HG02981 (cell line): ENCODE results near the gene NHS.

ENCODE experiments used
- ATAC-seq: cut with Tn5 transposase; IDR thresholded peaks from one replicate; pipeline ENCODE4 v1.9.1; 2021; ENCODE audit warnings: mild to moderate bottlenecking, moderate library complexity; ENCODE audit not compliant: unreplicated experiment

Gene NHS

DNA sequence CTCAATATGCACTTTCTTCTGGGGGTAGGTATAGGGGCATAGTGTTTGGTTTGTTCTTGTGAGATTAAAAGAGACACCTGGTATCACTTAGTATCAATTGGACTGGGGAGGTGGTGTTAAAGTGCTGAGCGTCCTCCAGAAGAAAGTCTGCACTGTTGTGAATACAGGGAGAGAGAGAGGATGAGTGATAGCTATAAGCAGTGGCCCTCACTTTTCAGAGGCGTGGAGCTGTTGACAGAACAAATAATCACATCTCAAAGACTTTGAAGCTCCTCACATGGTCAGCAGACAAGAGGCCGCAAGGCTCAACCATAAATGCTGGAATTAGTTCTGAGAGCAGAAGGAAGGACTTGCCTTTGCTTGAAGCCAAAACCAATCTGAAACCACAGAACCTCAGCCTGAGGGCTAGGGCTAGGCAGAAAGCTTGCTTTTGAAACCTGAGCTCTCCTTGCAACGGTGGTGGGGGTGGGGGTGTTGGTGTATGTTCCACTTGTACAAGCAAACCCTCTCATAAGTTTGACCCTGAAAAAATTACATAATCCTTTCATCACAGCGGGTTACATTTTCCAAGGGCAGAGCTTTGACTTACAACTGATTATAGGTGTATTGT is 239.1 kb downstream of the NHS start:
- ATAC-seq, result no peak

DNA sequence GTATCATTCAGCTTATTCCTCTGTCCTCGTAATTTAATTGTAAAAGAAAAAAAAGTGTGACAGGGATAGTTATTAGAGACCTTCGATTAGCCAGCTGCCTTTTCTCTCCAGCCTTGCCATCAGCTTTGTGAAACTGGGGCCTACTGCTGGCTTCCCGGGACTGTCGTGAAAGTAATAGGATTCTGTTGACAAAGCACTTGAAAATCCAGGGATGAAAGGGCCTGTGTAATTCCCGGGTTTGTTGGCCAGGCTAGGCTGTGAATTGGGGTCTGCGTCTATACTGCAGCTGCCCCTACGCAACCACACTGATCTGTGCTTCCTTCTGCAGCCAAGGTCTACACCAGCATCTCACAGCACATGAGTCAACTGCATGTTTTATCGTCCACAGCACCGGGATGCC is 241.9 kb downstream of the NHS start:
- no peak for ATAC-seq

DNA sequence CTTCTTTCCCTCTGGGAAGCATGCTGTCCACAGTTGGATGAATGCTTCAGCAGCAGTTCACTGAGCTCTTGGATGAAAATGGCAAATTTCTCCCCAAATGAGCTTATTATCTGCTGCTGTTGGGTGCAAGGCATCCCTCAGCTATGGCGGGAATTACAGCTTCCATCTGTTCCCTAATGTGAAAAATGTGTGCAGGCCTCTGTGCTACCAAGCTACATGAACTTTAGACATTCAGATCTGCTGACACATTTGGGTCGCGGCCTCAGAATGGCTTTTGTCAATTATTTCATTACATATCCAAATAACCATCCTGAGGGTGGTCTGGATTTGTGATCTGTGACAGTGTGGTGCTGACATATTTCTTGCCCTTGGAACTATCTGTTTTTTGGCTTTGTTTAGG is 242.8 kb downstream of the NHS start:
- ATAC-seq, result no peak

DNA sequence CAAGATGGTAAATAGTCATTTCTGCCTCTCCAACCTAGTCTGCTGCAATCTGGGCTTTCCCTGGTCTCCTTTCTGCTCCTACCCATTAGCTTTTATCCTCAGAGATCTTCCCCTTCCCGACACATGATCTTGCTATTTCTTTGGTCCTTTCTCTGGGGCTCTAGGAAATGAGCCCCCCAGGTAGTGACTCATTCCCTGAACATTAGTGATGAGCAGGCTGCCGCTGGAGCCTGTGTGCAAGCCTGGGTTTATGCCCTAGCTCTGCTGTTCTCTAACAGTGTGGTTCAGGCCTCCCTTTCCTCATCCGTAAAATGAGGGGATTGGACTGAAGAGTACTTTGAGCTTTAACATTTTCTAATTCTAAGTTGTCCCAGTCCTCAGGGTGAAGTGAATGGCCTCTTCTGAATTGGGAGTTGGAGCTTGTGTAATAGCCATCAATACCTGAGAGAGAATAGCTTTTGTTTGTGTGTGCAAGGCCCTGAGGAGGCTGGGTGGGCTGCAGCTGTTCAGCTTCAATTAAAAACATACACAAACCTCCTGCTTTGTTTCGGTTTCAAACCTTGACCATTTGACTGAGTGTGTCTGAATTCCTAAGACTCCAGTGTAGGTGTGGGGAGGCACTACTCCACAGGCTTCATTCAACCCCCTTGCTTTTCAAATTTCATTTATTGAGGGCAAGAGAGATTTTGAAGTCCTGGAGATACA is 246.7 kb downstream of the NHS start:
- ATAC-seq, result no peak

DNA sequence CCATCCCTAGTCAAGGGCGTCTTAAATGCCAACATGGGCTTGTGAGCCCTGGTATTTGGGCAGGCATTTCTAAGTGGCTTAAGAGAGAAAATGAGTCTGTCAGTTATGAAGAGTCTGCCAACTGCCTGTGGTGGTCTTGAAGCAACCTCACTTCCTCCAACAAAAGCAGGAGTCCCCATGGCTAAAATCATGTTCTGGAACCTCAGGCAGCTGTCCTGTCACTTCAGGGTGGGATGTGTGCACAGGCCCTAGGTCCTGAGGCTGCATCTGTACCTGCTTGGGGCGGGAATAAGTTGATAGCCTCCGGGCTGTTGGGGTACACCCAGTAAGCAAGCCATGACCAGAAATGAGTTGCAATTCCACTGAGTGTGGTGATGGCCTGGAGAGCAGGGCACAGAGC is 247.3 kb downstream of the NHS start:
- ATAC-seq, result no peak

DNA sequence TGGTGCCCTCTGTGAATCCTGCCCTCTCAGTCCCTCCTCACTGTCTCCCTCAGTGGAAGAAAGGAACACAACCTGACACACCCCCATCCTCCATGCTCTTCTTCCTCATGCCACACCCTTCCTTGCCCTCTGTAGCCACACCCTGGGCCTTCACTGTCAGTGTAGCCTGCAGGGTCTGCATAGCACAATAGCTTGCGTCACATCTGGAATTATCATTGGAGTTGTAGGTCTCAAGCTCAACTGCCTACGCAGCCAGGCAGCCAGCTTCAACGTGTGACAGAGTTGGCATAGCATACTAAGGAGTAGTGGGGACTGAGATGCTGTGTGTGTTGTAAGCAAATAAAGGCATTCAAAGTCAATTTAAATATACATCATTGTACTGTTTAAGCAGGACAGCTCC is 248.8 kb downstream of the NHS start:
- no peak for ATAC-seq

DNA sequence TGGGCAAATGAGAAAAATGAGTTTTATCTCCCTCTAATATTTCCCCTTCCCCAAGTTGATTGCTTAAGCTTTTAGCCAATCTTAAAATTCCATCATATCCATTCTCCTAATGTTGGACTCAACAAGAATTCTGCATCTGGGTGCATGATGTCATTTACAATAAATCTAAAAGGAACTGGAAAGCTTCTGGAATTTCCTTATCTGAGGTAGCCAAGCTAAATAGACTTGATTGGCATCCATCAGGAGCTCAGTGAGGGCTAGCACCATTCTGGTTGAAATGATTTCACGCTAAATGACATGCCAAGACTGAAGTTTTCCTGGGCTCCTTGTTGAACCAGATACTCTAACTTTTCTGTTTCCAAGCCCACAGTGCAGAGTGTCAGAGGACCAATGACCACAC is 252.0 kb downstream of the NHS start:
- no peak for ATAC-seq

DNA sequence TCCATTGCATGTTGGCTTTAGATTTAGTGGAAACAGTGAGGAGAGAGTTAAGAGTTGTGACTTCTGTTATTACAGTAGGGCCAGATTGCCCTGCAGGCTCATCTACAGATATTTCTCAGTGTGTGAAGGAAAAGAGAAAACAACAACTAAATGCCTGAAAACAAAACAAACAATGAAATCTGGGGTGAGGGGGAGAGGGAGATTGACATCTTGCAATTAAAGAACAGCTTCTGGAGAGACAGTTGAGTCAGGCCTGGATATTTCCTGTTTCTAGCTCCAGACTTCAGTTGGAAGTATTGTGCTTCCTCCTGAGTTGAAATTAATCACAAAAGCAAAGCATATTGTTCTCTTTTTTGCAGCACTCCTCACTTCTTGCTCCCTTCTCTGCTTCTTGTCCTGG is 254.0 kb downstream of the NHS start:
- ATAC-seq, result no peak

DNA sequence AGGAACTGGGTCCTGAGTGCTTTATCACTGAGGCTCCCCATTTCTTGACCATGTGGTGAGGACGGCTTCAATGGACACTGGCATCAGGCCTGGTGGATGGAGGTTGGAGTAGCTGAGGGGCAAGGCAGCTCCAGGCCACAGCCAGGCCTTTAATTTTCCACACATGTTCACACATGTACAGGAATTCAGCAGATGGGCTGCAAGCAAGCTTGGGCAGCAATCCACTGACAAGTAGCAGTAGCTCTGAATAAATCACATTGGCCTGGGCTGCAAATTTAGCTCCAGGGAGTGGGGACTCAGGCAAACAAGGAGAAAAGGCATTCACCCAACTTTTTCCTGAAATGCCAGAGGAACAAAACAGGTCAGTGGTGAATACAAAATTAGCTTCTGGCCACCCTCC is 254.5 kb downstream of the NHS start:
- no peak for ATAC-seq

DNA sequence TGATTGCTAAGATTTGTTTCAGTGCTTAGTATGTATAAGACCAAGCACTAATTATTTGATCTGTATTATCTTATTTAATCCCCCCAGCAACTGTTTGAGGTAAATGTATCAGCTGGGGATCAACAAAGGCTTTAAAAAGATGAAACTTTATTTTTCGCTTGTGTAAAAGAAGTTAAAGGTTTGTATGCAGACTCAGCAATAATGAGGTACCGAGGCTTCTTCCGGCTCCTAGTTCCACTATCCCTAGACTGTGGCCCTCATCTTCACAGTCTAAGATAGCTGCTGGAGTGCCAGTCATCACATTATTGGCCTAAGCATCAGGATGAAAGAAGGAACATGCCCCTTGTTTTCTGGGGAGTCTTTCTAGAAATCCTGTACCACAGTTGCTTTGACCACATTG is 256.6 kb downstream of the NHS start:
- ATAC-seq, result no peak

DNA sequence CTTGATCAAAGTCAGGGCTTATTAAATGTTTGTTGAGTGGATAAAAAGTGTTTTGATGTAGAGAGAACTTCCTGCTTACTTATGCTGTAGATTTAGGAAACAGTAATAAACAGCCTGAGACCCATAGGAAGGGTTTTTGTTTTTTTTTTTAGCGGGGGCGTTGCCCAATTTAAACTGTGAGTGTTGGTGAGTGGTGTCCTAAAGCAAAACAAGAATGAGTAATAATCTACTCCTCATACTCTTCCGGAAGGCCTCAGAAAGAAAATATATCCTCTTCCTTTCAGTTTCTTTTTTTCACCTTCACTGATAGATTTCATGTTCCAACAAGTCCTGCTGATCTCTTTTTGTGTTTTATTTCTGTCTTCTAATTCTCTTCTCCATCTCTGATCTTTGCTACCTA is 257.9 kb downstream of the NHS start:
- ATAC-seq, result no peak

DNA sequence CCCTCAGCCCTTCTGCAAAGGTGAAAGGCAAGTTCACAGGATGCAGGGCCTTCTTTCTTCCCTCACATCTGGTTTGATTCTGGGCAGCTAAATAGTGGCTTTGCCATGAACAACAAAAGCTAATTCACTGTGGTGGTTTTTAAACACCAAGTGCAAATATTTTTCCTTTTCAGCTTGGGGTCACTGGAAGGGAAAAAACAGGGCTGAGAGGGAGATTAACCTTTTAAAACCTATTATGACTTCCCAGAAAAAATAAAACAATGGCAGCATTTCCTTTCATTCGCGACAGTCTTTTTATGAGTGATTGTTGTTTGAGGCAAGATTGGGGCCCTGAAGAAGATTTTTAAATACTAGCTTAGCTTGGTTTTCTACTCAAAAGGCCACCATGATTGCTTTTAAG is 258.5 kb downstream of the NHS start:
- no peak for ATAC-seq

DNA sequence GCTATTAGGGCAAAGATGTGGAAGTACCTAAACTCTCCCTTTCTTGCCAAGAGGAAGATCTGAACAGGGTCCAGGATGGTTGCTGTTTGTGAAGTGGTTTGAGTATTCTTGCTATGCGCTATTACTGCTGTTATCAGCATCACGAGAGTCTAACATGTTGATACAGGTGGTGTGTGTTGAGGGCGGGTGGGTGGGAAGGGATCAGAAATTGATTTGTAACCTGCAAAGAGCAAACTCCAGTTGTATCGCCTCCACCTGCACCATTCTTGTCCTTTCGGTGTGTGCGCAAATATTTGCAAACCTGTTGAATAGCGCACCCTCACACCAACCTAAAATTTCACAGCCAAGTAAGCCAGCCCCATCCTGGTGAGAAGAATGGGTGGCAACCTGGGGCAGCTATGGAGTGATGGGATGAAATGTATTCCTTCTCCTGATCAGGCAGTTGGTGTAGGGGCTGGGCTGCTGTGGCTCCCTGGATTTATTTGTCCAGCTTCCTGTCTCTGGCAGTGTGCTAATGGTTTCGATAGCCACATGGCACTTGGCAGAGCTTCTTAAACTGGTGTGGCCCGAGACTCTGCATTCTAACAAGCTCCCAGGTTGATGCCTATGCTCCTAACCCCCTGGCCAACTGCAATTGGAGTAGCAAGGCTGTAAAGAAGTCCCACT is 259.7 kb downstream of the NHS start:
- ATAC-seq, result no peak

DNA sequence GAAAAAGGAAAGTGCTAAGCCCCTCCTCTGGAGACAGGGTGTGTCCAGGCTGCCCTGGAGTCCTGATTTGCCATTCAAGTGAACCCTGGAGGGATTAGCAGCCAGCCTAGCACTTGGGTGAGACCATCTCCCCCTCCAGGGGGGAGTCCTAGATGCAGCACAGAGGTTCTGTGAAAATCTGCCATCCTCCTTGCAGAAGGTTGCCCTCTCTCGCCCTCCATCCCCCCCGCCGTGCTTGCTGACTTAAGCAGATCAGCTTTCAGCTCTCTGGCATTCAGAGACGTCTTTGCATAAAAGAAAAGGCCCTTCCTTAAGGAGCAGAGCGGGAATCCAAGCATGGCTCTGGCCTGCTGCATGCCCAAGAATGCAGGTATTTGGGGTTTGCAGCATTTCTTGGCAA is 260.2 kb downstream of the NHS start:
- no peak for ATAC-seq

DNA sequence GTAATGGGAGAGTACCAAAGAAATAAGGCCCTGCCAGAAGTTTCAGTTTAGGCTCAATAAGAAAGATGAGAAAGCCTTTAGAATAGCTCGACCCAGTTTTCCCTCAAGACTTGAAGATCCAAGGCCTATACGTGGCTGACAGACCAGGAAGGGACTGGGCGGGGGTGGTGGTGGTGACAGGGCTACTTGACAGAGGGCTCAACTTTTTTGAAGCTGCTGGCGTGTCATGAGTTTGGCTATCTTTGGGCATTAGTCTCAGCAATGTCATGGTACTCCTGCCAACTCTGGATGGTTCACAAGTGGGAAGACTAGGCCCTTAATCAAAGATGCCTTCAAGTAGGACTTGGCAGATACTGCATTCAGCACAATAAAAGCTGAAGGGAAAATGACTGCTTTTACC is 262.2 kb downstream of the NHS start:
- ATAC-seq, result no peak

DNA sequence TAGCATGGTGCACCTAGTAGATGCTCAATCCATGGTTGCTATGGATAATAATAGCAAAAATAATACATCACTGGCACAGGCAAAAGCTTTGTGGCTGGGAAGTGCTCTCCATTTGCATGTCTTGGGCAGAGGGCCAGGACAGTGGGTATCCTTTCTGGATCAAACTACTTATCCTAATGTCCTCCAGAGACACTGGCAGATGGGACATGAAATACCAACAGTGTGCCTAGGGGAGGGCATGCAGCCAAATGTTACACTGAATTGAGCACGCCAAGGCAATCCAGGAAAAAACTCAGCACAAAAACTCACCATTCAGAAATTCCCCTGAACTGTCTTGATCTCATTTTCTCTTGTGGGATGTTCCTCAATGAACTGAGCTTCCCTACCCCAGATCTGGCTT is 263.7 kb downstream of the NHS start:
- ATAC-seq, result no peak

DNA sequence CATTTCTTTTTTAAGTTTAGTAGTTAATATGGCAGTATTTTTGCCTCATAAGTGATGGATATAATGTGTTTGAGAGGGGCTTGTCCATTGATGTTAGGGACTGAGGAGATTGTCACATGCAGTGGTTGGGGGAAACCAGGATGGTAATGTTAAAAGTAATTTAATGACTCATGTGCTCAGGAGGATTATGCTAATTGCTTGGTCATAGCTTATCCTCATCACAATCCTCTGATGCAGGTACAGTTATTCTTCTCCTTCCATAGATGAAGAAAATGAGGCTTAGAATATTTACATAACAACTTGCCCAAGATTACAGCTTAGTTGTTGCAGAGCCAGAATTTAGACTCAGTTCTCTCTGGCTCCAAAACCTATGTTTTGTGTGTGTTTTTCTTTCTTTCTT is 267.9 kb downstream of the NHS start:
- ATAC-seq, result no peak

DNA sequence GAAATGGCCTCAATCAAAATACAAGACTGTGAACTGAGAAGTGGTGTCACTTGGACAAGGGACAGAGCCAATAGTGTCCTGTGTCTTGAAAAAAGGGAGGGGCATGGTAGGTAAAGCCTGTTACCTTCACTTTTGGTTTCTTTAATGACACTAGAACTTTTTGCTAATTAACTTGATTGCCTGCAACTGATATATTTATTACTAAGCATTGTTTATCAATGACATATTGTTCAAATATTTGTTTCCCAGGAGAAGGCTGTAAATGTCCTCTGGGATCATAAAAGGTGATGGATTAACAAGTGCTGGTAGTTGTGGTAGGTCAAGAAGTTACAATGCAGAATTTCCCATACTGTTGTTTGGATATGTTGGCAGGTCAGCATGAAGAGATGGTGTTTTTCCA is 268.5 kb downstream of the NHS start:
- no peak for ATAC-seq

DNA sequence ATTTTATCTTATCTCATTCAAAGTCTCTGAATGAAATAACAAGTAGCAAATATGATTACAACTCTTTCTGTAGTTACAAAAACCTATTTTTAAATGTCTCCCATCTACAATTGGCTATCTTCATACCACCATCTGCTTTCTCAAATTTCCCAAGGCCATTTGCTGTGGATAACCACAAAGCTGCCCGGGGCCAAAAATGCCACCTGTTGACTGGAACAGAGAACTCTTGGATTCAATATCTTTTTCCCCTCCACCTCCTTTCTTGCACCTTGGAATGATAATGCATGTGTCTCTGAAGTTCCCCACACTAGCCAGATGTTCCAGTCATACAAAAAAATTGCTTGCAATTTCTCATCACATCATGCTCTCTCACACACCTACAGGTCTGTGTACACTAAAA is 269.0 kb downstream of the NHS start:
- no peak for ATAC-seq

DNA sequence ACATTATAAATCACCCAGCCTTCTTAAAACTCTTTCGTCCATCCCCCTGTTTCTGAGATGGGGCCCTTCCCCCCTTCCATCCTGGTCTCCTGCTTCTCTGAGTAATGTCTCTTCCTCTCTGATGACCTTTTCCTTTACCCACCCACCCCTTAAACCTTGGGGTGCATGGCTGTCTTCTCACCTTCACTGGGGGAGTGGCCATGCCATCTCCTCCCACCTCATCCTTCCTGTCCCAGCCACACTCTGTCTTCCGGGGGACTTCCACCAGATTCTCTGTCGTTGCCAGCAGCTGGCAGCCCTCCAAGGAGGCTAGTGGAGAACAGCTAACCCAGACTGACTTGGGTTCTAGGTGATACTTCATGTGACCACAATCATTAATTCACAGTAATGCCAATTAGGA is 279.1 kb downstream of the NHS start:
- ATAC-seq, result no peak

DNA sequence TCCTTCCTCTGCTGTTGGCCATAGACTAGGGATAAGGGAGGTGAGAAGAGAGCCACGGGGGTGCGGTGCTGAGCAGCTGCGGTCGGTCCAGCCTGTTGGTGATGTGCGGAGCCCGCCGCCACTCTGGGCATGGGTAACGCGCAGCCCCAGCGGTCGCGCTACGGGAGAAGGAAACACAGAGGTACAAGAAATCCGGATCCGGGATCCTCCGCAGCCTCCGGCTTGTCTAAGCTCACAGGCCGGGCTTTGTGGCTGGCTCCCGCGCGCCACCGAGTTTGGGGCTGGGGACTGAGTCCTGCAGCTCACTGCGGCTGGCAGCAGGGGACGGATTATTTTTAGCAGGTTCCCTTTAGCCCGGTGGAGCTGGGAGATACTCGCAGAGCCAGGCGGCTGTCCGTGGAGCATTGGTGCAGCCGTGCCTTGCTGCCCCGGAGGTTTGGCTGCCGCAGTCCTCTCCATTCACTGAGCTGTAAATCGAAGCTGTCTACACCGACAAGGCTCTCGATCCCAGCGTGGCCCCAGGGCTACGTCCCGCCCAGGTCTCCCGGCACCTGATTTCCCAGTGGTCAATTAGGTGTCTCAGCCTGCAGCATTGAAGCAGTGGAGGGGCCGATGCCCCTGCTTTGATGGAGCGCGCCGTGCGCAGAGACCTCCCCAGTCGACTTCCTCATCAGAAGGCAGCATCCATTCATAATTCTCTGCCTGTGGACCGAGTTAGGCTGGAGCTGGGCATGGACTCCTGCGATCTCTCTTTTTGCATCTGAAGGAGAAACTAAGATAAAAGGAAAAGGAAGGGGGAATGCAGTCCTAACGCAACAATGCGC is 280.4 kb downstream of the NHS start:
- no peak for ATAC-seq

DNA sequence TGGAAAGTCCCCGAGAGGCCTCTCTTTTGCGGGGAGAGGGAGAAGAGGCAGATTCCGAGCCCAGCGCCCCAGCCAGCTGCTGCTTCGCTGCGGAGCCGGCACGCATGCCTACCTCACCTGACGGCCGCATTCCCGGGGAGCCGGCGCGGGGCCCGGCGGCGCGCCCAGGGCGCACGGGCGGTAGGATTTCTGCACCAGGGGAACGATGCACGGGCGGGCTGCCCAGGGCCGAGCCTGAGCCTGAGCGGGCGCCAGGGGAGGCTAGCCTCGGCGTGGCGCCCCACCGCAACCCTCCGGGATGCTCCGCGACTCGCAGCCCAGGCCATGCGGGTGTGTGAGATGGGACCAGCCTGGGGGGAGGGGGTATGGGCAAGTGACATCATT is 281.0 kb downstream of the NHS start:
- no peak for ATAC-seq
